GM12878 (cell line): ENCODE results near the gene DISC1. TPM values are rescaled to one million over a fixed set of nuclear protein-coding genes. Genes with fewer than 3 reads are reported as not detected.

Experiments
- ATAC-seq: fragments of 200-7000 bp; cut with Tn5 transposase; 3 replicates; pipeline ENCODE4 v1.9.1; 2020; ENCODE audit warnings: mild to moderate bottlenecking, moderate library complexity
- BruUV-seq: library from RNA; stranded (reverse); fragments of 400-500 nt; replicated peaks from 2 replicates; lab custom pipeline; 2021; lab: Mats Ljungman, UMichigan
- CTCF ChIA-PET: fragments of 300-600 bp; sonication (Branson Sonifier 250); formaldehyde crosslinking; extraction: SDS; loops from one replicate; lab custom pipeline; 2021; ENCODE audit warnings: inconsistent platforms; lab: Yijun Ruan, JAX
- POLR2A ChIA-PET: fragments of 350-600 bp; formaldehyde crosslinking; extraction: SDS; loops from one replicate; lab custom pipeline; 2021; ENCODE audit warnings: inconsistent platforms; lab: Charles Lee
- RAD21 ChIA-PET: fragments of 300-600 bp; sonication (Branson Sonifier 250); formaldehyde crosslinking; loops from one replicate; lab custom pipeline; 2023; ENCODE audit warnings: antibody characterized with exemption; ENCODE audit not compliant: unreplicated experiment; lab: Charles Lee
- SMC1A ChIA-PET: fragments of 300-600 bp; sonication (Branson Sonifier 250); formaldehyde crosslinking; loops from one replicate; lab custom pipeline; 2023; ENCODE audit not compliant: unreplicated experiment, uncharacterized antibody; lab: Charles Lee
- DNase-seq: peaks from one replicate; pipeline ENCODE4 v3.0.0-alpha.2; 2011; ENCODE audit warnings: low read depth, low spot score
- FAIRE-seq: peaks from 3 replicates; lab custom pipeline; 2011; peaks lifted over from hg19 to GRCh38; lab: Jason Lieb, UNC
- H2AFZ ChIP-seq: 2 replicates; pipeline ENCODE4 v1.6.0; 2011; ENCODE audit warnings: low read depth, low read length, control low read depth; ENCODE audit not compliant: control insufficient read depth
- H3K27ac ChIP-seq: 2 replicates; pipeline ENCODE4 v1.5.1; 2011; ENCODE audit warnings: control low read depth; ENCODE audit not compliant: control insufficient read depth, insufficient read depth
- H3K27me3 ChIP-seq, 2 experiments: replicated peaks in 1 of 2; 2 replicates each; pipeline versions ENCODE4 v1.6.0 to v1.6.1; 2011; ENCODE audit warnings: low read length in 1 of 2; ENCODE audit not compliant: control insufficient read depth in 2 of 2, insufficient read depth in 2 of 2
- H3K36me3 ChIP-seq, 2 experiments: 2 replicates each; pipeline ENCODE4 v1.5.1; 2011; ENCODE audit warnings: low read length in 1 of 2; ENCODE audit not compliant: control insufficient read depth in 2 of 2, insufficient read depth in 2 of 2
- H3K4me1 ChIP-seq: 2 replicates; pipeline ENCODE4 v1.6.1; 2011; ENCODE audit warnings: mild to moderate bottlenecking, low read length, moderate library complexity, mixed read lengths; ENCODE audit not compliant: control insufficient read depth, insufficient read depth
- H3K4me2 ChIP-seq: 2 replicates; pipeline ENCODE4 v1.6.0; 2011; ENCODE audit warnings: control low read depth; ENCODE audit not compliant: control insufficient read depth, insufficient read depth
- H3K4me3 ChIP-seq: fragments of 200-600 bp; sonication (generic); 2 replicates; pipeline ENCODE4 v1.5.1; 2016
- H3K79me2 ChIP-seq: 2 replicates; pipeline ENCODE4 v1.6.0; 2011; ENCODE audit warnings: low read length; ENCODE audit not compliant: control insufficient read depth, insufficient read depth
- H3K9ac ChIP-seq: 2 replicates; pipeline ENCODE4 v1.8.0; 2011; ENCODE audit warnings: low read length, control low read depth, mixed read lengths; ENCODE audit not compliant: control insufficient read depth, insufficient read depth
- H3K9me3 ChIP-seq: replicated peaks from 3 replicates; pipeline ENCODE4 v1.5.1; 2011; ENCODE audit warnings: mild to moderate bottlenecking, low read length; ENCODE audit not compliant: control insufficient read depth, insufficient read depth
- H4K20me1 ChIP-seq: 2 replicates; pipeline ENCODE4 v1.6.0; 2011; ENCODE audit not compliant: control insufficient read depth, insufficient read depth
- CEBPZ ChIP-seq: fragments of 150-350 bp; IDR thresholded peaks from 2 replicates; pipeline ENCODE4 v1.6.1; 2016; ENCODE audit warnings: low read depth, low read length
- CHD2 ChIP-seq: IDR thresholded peaks from 2 replicates; pipeline ENCODE4 v1.6.1; 2011; ENCODE audit warnings: low read depth, low read length, improper control_type of control experiment, borderline replicate concordance
- CTCF ChIP-seq, 3 experiments: IDR thresholded peaks in 2 of 3; conservative IDR thresholded peaks in 1 of 3; 2 replicates each; pipeline ENCODE4 v1.5.1; 2011; ENCODE audit warnings: low read depth in 3 of 3, low read length in 3 of 3, mild to moderate bottlenecking in 3 of 3, control low read depth in 2 of 3, moderate library complexity in 2 of 3, inconsistent platforms in 1 of 3, mixed read lengths in 1 of 3; ENCODE audit not compliant: control insufficient read depth in 2 of 3, insufficient read depth in 1 of 3; ENCODE audit errors: extremely low read depth in 1 of 3
- HDAC2 ChIP-seq: fragments of 200-600 bp; sonication (generic); IDR thresholded peaks from 2 replicates; pipeline ENCODE4 v1.6.1; 2017
- MXI1 ChIP-seq: fragments of 150-350 bp; IDR thresholded peaks from 2 replicates; pipeline ENCODE4 v1.6.1; 2011; ENCODE audit warnings: low read depth, mild to moderate bottlenecking, inconsistent platforms, low read length, improper control_type of control experiment
- NFYB ChIP-seq: IDR thresholded peaks from 2 replicates; pipeline ENCODE4 v1.6.1; 2011; ENCODE audit warnings: low read depth, mild to moderate bottlenecking, low read length, improper control_type of control experiment, moderate library complexity; ENCODE audit not compliant: insufficient read depth
- NR2C1 ChIP-seq: fragments of 450-650 bp; IDR thresholded peaks from 2 replicates; pipeline ENCODE4 v1.6.1; 2017; ENCODE audit warnings: antibody characterized with exemption, mild to moderate bottlenecking, moderate library complexity
- NR2C2 ChIP-seq: IDR thresholded peaks from 2 replicates; pipeline ENCODE4 v1.6.1; 2011; ENCODE audit warnings: borderline replicate concordance, low read depth; ENCODE audit not compliant: control insufficient read depth, insufficient read length
- PKNOX1 ChIP-seq: fragments of 450-650 bp; IDR thresholded peaks from 2 replicates; pipeline ENCODE4 v1.6.1; 2016; ENCODE audit warnings: mild to moderate bottlenecking
- RB1 ChIP-seq: fragments of 450-650 bp; formaldehyde crosslinking; IDR thresholded peaks from 2 replicates; pipeline ENCODE4 v1.6.1; 2017; ENCODE audit warnings: mild to moderate bottlenecking, borderline replicate concordance
- SMAD1 ChIP-seq: fragments of 450-650 bp; IDR thresholded peaks from 2 replicates; pipeline ENCODE4 v1.6.1; 2018; ENCODE audit warnings: mild to moderate bottlenecking, low read depth; ENCODE audit not compliant: partially characterized antibody
- SREBF2 ChIP-seq: IDR thresholded peaks from 2 replicates; pipeline ENCODE4 v1.6.1; 2012; ENCODE audit warnings: mild to moderate bottlenecking, low read length
- YBX1 ChIP-seq: fragments of 450-650 bp; IDR thresholded peaks from 2 replicates; pipeline ENCODE4 v1.6.1; 2016; ENCODE audit warnings: antibody characterized with exemption
- ZBED1 ChIP-seq: IDR thresholded peaks from 2 replicates; pipeline ENCODE4 v1.6.1; 2016; ENCODE audit warnings: borderline replicate concordance
- ZNF384 ChIP-seq: IDR thresholded peaks from 2 replicates; pipeline ENCODE4 v1.6.1; 2012; ENCODE audit warnings: low read depth, mild to moderate bottlenecking, low read length, improper control_type of control experiment, borderline replicate concordance
- WGBS: methylation state at CpG from one replicate; pipeline ENCODE4 v1.1.6; 2016; ENCODE audit warnings: low lambda C conversion rate; ENCODE audit not compliant: insufficient replicate concordance, insufficient coverage; ENCODE audit errors: missing lambda C conversion rate; 5-methylcytosine and 5-hydroxymethylcytosine counted together
- in situ Hi-C: fragments of 300-500 bp; cut with MboI; formaldehyde crosslinking; loops from 9 replicates; pipeline ENCODE4 v1.14.3; 2018; ENCODE audit warnings: mixed read lengths
- intact Hi-C: fragments of 100-400 bp; cut with micrococcal nuclease; formaldehyde crosslinking; loops from one replicate; pipeline ENCODE4 v1.14.2; 2022; ENCODE audit not compliant: unreplicated experiment
- polyA plus RNA-seq, 11 experiments: library from polyadenylated mRNA; depleted of rRNA in 4 of 11; unstranded in 6 of 11; stranded (reverse) in 5 of 11; fragments of >200 nt; fragmentation: Nextera tagmentation in 4 of 11; fragmentation: Illumina TruSeq in 1 of 11; extraction: Ambion mirVana in 4 of 11; extraction: Trizol in 1 of 11; gene quantifications; 1 replicate in 1 of 11; 2 replicates in 10 of 11; pipeline versions ENCODE4 v1.2.1 to v1.2.3, GENCODE V29; 2011 to 2016; ENCODE audit warnings: inconsistent platforms in 2 of 11, missing spikeins in 2 of 11, low read depth in 1 of 11
- total RNA-seq, 4 experiments: library from RNA; depleted of rRNA in 3 of 4; stranded (reverse); fragments of >200 nt in 3 of 4; fragmentation: Illumina TruSeq in 1 of 4; extraction: Trizol in 1 of 4; gene quantifications; 2 replicates each; pipeline versions ENCODE4 v1.2.1 to v1.2.3, GENCODE V29; 2013 to 2021
- TF ChIP-seq, protein P1 (sequence below): fragments of 450-650 bp; IDR thresholded peaks from 2 replicates; pipeline ENCODE4 v1.6.1; 2017; ENCODE audit warnings: antibody characterized with exemption, mild to moderate bottlenecking, moderate library complexity

DISC1 gene
- total and polyA plus RNA-seq, 10 of the 15 experiments (the other 5 are each of a cell fraction or from before 2014, with no cell fraction given), result 0.05 to 0.72 (median 0.19) TPM; not detected in 1

DNA sequence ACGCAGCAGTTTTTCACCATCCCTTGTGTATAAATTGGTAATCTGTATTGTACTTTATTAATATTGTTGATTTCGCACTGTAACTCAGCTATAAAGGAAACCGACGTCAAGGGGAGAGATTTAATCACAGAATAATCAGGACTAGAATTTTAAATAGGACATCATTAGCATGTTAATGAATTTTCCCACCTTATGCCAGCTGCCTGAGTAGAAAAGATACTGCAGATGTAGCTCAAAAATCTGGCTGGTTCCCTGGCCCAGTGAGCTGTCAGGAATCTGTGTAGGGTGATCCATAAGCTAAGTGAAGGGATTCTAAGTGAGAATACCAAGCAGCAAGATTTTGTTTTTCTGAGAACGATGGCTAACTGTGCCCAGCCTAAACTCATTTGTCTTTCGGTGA lies 195.5 kb downstream of the DISC1 start:
- POLR2A ChIA-PET, result no interaction called here
- in situ Hi-C loops, result no loop called here
- ATAC-seq (no peak), FAIRE-seq (no peak), DNase-seq (no peak)
- Histone ChIP-seq H3K4me2 (no peak overlapping the region), H2AFZ (no peak overlapping the region), H3K36me3 (no peaks in the 10 kb centered on the region), H3K27ac (no peak overlapping the region), H3K9ac (no peak overlapping the region), H3K27me3 (peaks cover 0 to 3% of the 10 kb centered on the region in 2 experiments; a peak in 2 of 4 replicates), H3K9me3 (no peaks in the 10 kb centered on the region), H4K20me1 (no peaks in the 10 kb centered on the region), H3K79me2 (no peaks in the 10 kb centered on the region), H3K4me3 (no peak overlapping the region), H3K4me1 (no peaks in the 10 kb centered on the region)
- SMC1A ChIA-PET, result no interaction called here
- RAD21 ChIA-PET, result no interaction called here
- BruUV-seq, result no TSS peak
- CTCF ChIA-PET, result interaction anchor here (1.2 kb wide), 1 partner anchor 14 kb away, joined by 3 read pairs; no protein-coding TSS in a partner anchor
- WGBS, result 58% methylated on average over 6 of the region's 6 CpGs
- intact Hi-C loops, result no loop called here
- TF ChIP-seq ZNF384, result no peak
- TF ChIP-seq CEBPZ, result no peak
- no peak for TF ChIP-seq ZBED1
- no peak for TF ChIP-seq NR2C2
- no peak for TF ChIP-seq SMAD1
- TF ChIP-seq YBX1, result no peak
- TF ChIP-seq, protein P1, sequence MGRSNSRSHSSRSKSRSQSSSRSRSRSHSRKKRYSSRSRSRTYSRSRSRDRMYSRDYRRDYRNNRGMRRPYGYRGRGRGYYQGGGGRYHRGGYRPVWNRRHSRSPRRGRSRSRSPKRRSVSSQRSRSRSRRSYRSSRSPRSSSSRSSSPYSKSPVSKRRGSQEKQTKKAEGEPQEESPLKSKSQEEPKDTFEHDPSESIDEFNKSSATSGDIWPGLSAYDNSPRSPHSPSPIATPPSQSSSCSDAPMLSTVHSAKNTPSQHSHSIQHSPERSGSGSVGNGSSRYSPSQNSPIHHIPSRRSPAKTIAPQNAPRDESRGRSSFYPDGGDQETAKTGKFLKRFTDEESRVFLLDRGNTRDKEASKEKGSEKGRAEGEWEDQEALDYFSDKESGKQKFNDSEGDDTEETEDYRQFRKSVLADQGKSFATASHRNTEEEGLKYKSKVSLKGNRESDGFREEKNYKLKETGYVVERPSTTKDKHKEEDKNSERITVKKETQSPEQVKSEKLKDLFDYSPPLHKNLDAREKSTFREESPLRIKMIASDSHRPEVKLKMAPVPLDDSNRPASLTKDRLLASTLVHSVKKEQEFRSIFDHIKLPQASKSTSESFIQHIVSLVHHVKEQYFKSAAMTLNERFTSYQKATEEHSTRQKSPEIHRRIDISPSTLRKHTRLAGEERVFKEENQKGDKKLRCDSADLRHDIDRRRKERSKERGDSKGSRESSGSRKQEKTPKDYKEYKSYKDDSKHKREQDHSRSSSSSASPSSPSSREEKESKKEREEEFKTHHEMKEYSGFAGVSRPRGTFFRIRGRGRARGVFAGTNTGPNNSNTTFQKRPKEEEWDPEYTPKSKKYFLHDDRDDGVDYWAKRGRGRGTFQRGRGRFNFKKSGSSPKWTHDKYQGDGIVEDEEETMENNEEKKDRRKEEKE, result no peak
- no peak for TF ChIP-seq RB1
- no peak for TF ChIP-seq MXI1
- TF ChIP-seq SREBF2, result no peak
- TF ChIP-seq NR2C1, result no peak
- TF ChIP-seq HDAC2, result no peak
- TF ChIP-seq CTCF (IDR thresholded peaks at IDR 0.05 in 2 of 3, conservative IDR thresholded peaks at IDR 0.05 in 1 of 3; ENCODE audit: control insufficient read depth in 2 of 3, extremely low read depth in 1 of 3, insufficient read depth in 1 of 3, low read depth in 3 of 3, low read length in 3 of 3), result no peak
- TF ChIP-seq CHD2, result no peak
- no peak for TF ChIP-seq PKNOX1
- no peak for TF ChIP-seq NFYB
